H1 (cell line): ENCODE measurements around the gene PRR22. TPM values are rescaled to one million over a fixed set of nuclear protein-coding genes. Genes with fewer than 3 reads are reported as not detected.
A peak's percentile ranks its signal among the peaks of the same experiment; 100 is the strongest.

Source experiments
- CEBPB ChIP-seq: IDR thresholded peaks from 2 replicates; pipeline ENCODE4 v1.6.1; 2012; ENCODE audit warnings: low read depth, low read length
- CREB1 ChIP-seq: IDR thresholded peaks from 2 replicates; pipeline ENCODE4 v1.6.1; 2012; ENCODE audit warnings: inconsistent platforms
- E2F6 ChIP-seq: IDR thresholded peaks from 2 replicates; pipeline ENCODE4 v1.6.1; 2012; ENCODE audit warnings: inconsistent platforms
- EGR1 ChIP-seq: IDR thresholded peaks from 2 replicates; pipeline ENCODE4 v1.6.1; 2011; ENCODE audit warnings: low read depth, low read length, borderline replicate concordance
- EP300 ChIP-seq, 2 experiments: IDR thresholded peaks; 1 replicate in 1 of 2; 2 replicates in 1 of 2; pipeline ENCODE4 v1.6.1; 2011 to 2012; ENCODE audit warnings: low read depth in 2 of 2, low read length in 2 of 2, mild to moderate bottlenecking in 2 of 2, borderline replicate concordance in 1 of 2, inconsistent platforms in 1 of 2, moderate library complexity in 1 of 2
- GABPA ChIP-seq: IDR thresholded peaks from 2 replicates; pipeline ENCODE4 v1.6.1; 2011; ENCODE audit warnings: mild to moderate bottlenecking, low read length, moderate library complexity, borderline replicate concordance; ENCODE audit not compliant: insufficient read depth
- JUN ChIP-seq: IDR thresholded peaks from 2 replicates; pipeline ENCODE4 v1.6.1; 2011; ENCODE audit warnings: low read depth, mild to moderate bottlenecking, improper control_type of control experiment, low read length
- JUND ChIP-seq: IDR thresholded peaks from 2 replicates; pipeline ENCODE4 v1.6.1; 2011; ENCODE audit warnings: mild to moderate bottlenecking, improper control_type of control experiment, low read length
- KDM1A ChIP-seq: fragments of 200-600, 300-600 bp; sonication (generic); IDR thresholded peaks from 2 replicates; pipeline ENCODE4 v1.7.1; 2016; ENCODE audit warnings: mild to moderate bottlenecking, low read length, borderline replicate concordance
- KDM5A ChIP-seq: fragments of 200-600 bp; IDR thresholded peaks from 2 replicates; pipeline ENCODE4 v1.7.1; 2012; ENCODE audit warnings: mild to moderate bottlenecking, low read length, inconsistent platforms, mixed read lengths
- NRF1 ChIP-seq: IDR thresholded peaks from 2 replicates; pipeline ENCODE4 v1.6.1; 2011; ENCODE audit warnings: mild to moderate bottlenecking, low read depth, low read length, improper control_type of control experiment
- POLR2AphosphoS5 ChIP-seq: IDR thresholded peaks from 2 replicates; pipeline ENCODE4 v1.6.1; 2011; ENCODE audit warnings: low read depth, low read length
- RBBP5 ChIP-seq: IDR thresholded peaks from 2 replicates; pipeline ENCODE4 v1.7.1; 2012; ENCODE audit warnings: low read depth, mild to moderate bottlenecking, inconsistent platforms, low read length, moderate library complexity, borderline replicate concordance
- RNF2 ChIP-seq: fragments of 200-900, 300-1000 bp; sonication (generic); IDR thresholded peaks from 2 replicates; pipeline ENCODE4 v1.7.1; 2016; ENCODE audit warnings: borderline replicate concordance, low read depth, mild to moderate bottlenecking, antibody characterized with exemption, low read length; ENCODE audit not compliant: poor library complexity, severe bottlenecking; ENCODE audit errors: missing control alignments
- RXRA ChIP-seq: IDR thresholded peaks from 2 replicates; pipeline ENCODE4 v1.6.1; 2011; ENCODE audit warnings: low read depth, mild to moderate bottlenecking, low read length, moderate library complexity; ENCODE audit not compliant: insufficient read depth
- SAP30 ChIP-seq: fragments of 300-600 bp; sonication (generic); IDR thresholded peaks from 2 replicates; pipeline ENCODE4 v1.7.1; 2012; ENCODE audit warnings: low read length, moderate library complexity, mild to moderate bottlenecking, inconsistent platforms; ENCODE audit not compliant: insufficient read depth, insufficient replicate concordance
- SIRT6 ChIP-seq: IDR thresholded peaks from one replicate; pipeline ENCODE4 v1.7.1; 2012; ENCODE audit warnings: low read length, inconsistent platforms
- TAF1 ChIP-seq: IDR thresholded peaks from 2 replicates; pipeline ENCODE4 v1.6.1; 2011; ENCODE audit warnings: mild to moderate bottlenecking, low read depth, low read length
- TCF12 ChIP-seq: IDR thresholded peaks from 2 replicates; pipeline ENCODE4 v1.6.1; 2011; ENCODE audit warnings: low read depth, mild to moderate bottlenecking, low read length
- TEAD4 ChIP-seq: IDR thresholded peaks from 2 replicates; pipeline ENCODE4 v1.6.1; 2012; ENCODE audit warnings: low read depth, low read length, inconsistent platforms, mixed read lengths
- USF2 ChIP-seq: IDR thresholded peaks from 2 replicates; pipeline ENCODE4 v1.6.1; 2011; ENCODE audit warnings: low read length, improper control_type of control experiment
- ZNF274 ChIP-seq: IDR thresholded peaks from 2 replicates; pipeline ENCODE4 v1.7.0; 2012; ENCODE audit warnings: low read length, borderline replicate concordance; ENCODE audit errors: extremely low read depth
- polyA plus RNA-seq, 7 experiments: library from polyadenylated mRNA; depleted of rRNA in 3 of 7; stranded (reverse) in 5 of 7; unstranded in 2 of 7; fragments of >200 nt in 5 of 7; fragments of 200-250 nt in 2 of 7; gene quantifications; 1 replicate in 5 of 7; 2 replicates in 1 of 7; 4 replicates in 1 of 7; pipeline versions ENCODE4 v1.2.1 to v1.2.3, GENCODE V29; 2011 to 2013; ENCODE audit warnings: missing spikeins in 2 of 7, mixed read lengths in 2 of 7
- total RNA-seq: library from RNA; stranded (reverse); fragmentation: NEBNext Ultra II Directional; extraction: Animal tissue kit (Norgen Biotek cat#: 25700); gene quantifications from 2 replicates; pipeline ENCODE4 v1.2.1, GENCODE V29; 2021

Gene PRR22
- total and polyA plus RNA-seq, 2 of the 8 experiments (the other 6 are each of a cell fraction or from before 2014, with no cell fraction given) = 1.9 to 2.1 TPM

DNA sequence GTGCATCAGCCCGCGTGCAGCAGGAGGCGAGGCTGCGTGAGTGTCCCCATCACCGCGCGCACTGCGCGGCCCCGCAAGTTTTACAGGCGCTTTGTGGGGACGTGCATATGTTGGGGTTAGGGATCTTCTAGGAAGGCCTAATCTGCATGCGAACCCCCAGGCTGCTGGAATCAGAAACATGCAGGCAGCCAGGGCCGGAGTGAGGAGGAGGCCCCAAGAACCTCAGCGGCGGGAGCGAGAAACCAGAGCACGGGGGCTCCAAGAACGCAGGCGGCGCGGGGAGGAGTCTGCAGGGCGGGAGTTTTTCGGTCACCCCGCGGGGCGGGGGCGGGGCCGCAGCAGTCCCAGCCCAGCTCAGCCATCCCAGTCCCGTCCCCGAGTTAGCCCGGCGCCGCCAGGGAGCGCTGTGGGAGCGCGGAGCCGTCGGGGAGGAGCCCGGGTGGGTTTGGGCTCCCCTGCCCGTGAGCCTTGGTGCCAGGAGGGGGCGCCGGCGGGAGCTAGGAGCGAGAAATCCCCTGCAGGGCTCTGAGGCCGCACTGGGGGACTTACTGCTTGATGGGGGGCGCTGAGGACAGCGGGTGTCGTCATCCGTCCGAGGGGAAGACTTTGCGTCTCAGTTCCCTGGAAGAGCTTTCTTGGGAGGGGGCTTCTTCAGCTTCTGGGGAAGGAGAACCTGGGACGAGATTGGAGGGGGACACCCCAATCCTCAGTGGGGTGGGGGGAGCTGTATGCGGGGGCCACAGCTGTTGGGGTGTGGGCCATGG lies 19.4 kb upstream of the PRR22 start (continued):
- TF ChIP-seq NRF1 (no peak), TAF1 (peak; percentile 40; the same call in 1 of the 2 replicates), SAP30 (no peak), EP300 (IDR thresholded peaks at IDR 0.05; ENCODE audit: borderline replicate concordance in 1 of 2, low read depth in 2 of 2, low read length in 2 of 2) (0 out of 3 replicates have a peak, but pooled peaks of 1 of the 2 experiments have one; percentile 8), RXRA (no peak), TEAD4 (no peak), SIRT6 (no peak), KDM5A (no peak), KDM1A (peak; percentile 46; the same call in 1 of the 2 replicates), EGR1 (peak; percentile 83; the same call in 1 of the 2 replicates), GABPA (peak; percentile 54; the same call in 1 of the 2 replicates), POLR2AphosphoS5 (no peak), USF2 (no peak), RBBP5 (0 out of 2 replicates have a peak, but pooled peaks have one; percentile 28), CREB1 (peak; percentile 64), RNF2 (no peak), CEBPB (0 out of 2 replicates have a peak, but pooled peaks have one; percentile 24), E2F6 (peak; percentile 97), TCF12 (no peak), JUN (no peak), JUND (peak; percentile 32; the same call in 1 of the 2 replicates), ZNF274 (no peak)
